BJ (cell line): ENCODE measurements around the gene IFNA7. TPM values are rescaled to one million over a fixed set of nuclear protein-coding genes. Genes with fewer than 3 reads are reported as not detected.
"Not testable (repeated sequence)": the region's sequence is repeated elsewhere in the genome, so short reads cannot be mapped to it uniquely, and the experiment has no call there.

Source experiments
- CTCF ChIA-PET: fragments of 350-600 bp; formaldehyde crosslinking; extraction: SDS; loops from one replicate; lab custom pipeline; 2021; ENCODE audit warnings: antibody characterized with exemption, inconsistent platforms; lab: Yijun Ruan, JAX
- POLR2A ChIA-PET: fragments of 300-600 bp; sonication (Branson Sonifier 250); formaldehyde crosslinking; extraction: SDS; loops from one replicate; lab custom pipeline; 2021; ENCODE audit warnings: antibody characterized with exemption; lab: Charles Lee
- DNase-seq: peaks from one replicate; pipeline ENCODE4 v3.0.0-alpha.2; 2011; ENCODE audit warnings: low read depth
- H3K27me3 ChIP-seq: 2 replicates; pipeline ENCODE4 v1.6.0; 2011; ENCODE audit warnings: low read length; ENCODE audit not compliant: control insufficient read depth, insufficient read depth
- H3K36me3 ChIP-seq: 2 replicates; pipeline ENCODE4 v1.5.1; 2011; ENCODE audit warnings: low read length; ENCODE audit not compliant: control insufficient read depth, insufficient read depth
- H3K4me3 ChIP-seq: 2 replicates; pipeline ENCODE4 v1.5.1; 2011; ENCODE audit warnings: low read depth, mild to moderate bottlenecking, control low read depth, low read length
- polyA plus RNA-seq: library from polyadenylated mRNA; depleted of rRNA; stranded (reverse); fragments of >200 nt; gene quantifications from 2 replicates; pipeline ENCODE4 v1.2.3, GENCODE V29; 2011
- TF ChIP-seq, protein P1 (sequence below): IDR thresholded peaks from 2 replicates; pipeline ENCODE4 v1.5.1; 2011; ENCODE audit warnings: low read depth, mild to moderate bottlenecking, control low read depth, inconsistent platforms, low read length, moderate library complexity; ENCODE audit not compliant: insufficient read depth

The IFNA7 gene
- polyA plus RNA-seq, 1 experiment = not detected

GRCh38 chr9:21194867-21195776 is 6.9 kb downstream of the IFNA7 start:
- H3K36me3 ChIP-seq, H3K27me3 ChIP-seq, POLR2A ChIA-PET, H3K4me3 ChIP-seq, DNase-seq: not testable (repeated sequence)
- TF ChIP-seq, protein P1, sequence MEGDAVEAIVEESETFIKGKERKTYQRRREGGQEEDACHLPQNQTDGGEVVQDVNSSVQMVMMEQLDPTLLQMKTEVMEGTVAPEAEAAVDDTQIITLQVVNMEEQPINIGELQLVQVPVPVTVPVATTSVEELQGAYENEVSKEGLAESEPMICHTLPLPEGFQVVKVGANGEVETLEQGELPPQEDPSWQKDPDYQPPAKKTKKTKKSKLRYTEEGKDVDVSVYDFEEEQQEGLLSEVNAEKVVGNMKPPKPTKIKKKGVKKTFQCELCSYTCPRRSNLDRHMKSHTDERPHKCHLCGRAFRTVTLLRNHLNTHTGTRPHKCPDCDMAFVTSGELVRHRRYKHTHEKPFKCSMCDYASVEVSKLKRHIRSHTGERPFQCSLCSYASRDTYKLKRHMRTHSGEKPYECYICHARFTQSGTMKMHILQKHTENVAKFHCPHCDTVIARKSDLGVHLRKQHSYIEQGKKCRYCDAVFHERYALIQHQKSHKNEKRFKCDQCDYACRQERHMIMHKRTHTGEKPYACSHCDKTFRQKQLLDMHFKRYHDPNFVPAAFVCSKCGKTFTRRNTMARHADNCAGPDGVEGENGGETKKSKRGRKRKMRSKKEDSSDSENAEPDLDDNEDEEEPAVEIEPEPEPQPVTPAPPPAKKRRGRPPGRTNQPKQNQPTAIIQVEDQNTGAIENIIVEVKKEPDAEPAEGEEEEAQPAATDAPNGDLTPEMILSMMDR = peak; percentile 54
- CTCF ChIA-PET = interaction anchor here (0.7 to 1.6 kb wide), 7 partner anchors 9 to 596 kb away, joined by 3 to 5 read pairs (median 4); partner anchors contain the start of gene IFNA10

DNA sequence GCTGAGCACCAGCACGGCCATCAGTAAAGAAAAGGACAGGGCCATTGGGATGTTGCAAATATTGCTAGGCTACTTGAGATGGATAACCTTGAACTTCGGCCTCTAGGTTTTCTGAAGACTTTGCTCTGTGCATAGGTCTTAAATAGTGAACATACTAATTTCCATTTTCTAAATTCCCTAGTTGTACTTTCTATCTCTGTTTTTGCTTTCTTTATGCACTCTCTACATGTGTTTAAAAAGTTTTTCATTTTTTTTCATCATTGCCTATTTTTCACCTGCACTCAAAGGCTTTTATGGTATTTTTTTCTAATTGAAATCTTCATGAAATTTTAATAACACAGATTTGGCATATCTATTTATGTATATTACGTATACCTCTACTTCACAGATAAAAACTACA is 14.5 kb downstream of the IFNA7 start, which contains the start of gene IFNA4:
IFNA4 (minus strand) TSS at position 101 of the 400 bp plus-strand sequence; CDS start at position 45, 56 bp downstream.
- CTCF ChIA-PET, H3K4me3 ChIP-seq, H3K27me3 ChIP-seq, DNase-seq, H3K36me3 ChIP-seq, POLR2A ChIA-PET: not testable (repeated sequence)

DNA sequence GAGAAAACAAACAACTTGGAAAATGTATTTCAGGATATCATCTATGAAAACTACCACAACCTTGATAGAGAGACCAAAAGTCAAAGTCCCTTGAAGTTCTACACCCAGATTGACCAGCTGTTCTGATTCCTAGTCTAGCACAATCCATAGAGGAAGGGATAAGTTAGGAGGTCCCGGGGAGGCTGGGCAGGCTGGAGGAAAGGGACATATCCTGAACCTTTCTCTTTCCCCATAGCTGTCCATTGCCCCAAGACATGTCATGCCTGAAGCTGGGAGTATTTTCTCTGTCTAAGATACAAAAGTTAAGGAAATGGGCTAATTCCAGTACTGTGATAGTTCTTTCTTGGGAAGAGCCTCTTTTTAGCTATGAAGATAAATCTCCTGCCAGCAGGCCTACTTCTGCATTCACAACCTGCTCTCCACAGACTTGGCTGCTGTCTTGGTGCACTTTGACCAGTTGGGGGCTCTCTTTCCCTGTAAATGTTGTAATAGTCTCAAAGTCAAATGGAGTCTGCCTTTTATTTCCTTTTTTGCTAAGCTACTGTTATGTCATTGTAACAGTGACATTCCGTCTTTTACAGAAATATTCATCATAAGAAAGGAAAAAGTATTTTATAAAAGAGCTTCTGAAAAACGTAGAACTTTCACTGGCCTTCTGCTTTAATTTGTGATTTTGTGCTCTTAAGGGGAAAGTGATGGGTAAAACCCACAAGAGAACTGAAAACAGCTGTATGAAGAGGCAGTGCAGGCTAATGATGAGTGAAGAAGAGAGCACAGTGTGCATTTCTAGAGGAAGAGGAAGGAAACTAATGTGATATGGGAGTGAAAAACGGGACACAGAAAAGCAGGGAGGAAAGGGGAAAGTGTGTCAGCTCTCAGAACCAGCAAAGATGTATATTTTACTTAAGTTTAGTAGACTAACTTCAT is 18.9 kb downstream of the IFNA7 start:
- DNase-seq, POLR2A ChIA-PET, H3K27me3 ChIP-seq, H3K4me3 ChIP-seq, H3K36me3 ChIP-seq: not testable (repeated sequence)
- TF ChIP-seq, protein P1 = peak; percentile 41; the same call in 1 of the 2 replicates
- CTCF ChIA-PET = interaction anchor here (0.7 to 2.2 kb wide), 7 partner anchors 9 to 606 kb away, joined by 3 to 5 read pairs (median 4); no protein-coding TSS in a partner anchor

- POLR2A ChIA-PET = no interaction called here
- no peak for DNase-seq
- CTCF ChIA-PET = interaction anchor here (1.0 to 1.4 kb wide), 2 partner anchors 8 to 9 kb away, joined by 3 read pairs; no protein-coding TSS in a partner anchor
Observed at GRCh38 chr9:21174671-21175070, 27.3 kb downstream of the IFNA7 start.

GRCh38 chr9:21172156-21172555 is 29.8 kb downstream of the IFNA7 start:
- H3K36me3 ChIP-seq = no peaks in the 10 kb centered on the region
- no peak for DNase-seq
- no peaks in the 10 kb centered on the region for H3K27me3 ChIP-seq
- ChIA-PET CTCF (no interaction called here), POLR2A (no interaction called here)
- TF ChIP-seq, protein P1 = no peak
- H3K4me3 ChIP-seq = no peak overlapping the region

More at GRCh38 chr9:21174671-21175070, 27.3 kb downstream of the IFNA7 start:
- Histone ChIP-seq H3K27me3 (no peaks in the 10 kb centered on the region), H3K4me3 (no peak overlapping the region), H3K36me3 (no peaks in the 10 kb centered on the region)
- TF ChIP-seq, protein P1 = no peak
